IMR-90 (cell line): Measurements from ENCODE around the gene TMEM131L.

ENCODE experiments used
- BHLHE40 ChIP-seq: fragments of 150-350 bp; IDR thresholded peaks from 2 replicates; pipeline ENCODE4 v1.6.1; 2016; ENCODE audit warnings: mild to moderate bottlenecking, low read depth, low read length
- CEBPB ChIP-seq: IDR thresholded peaks from 2 replicates; pipeline ENCODE4 v1.6.1; 2012; ENCODE audit warnings: low read depth, low read length, improper control_type of control experiment
- CHD1 ChIP-seq: IDR thresholded peaks from 2 replicates; pipeline ENCODE4 v1.6.1; 2012; ENCODE audit warnings: low read depth, low read length, improper control_type of control experiment
- CTCF ChIP-seq: conservative IDR thresholded peaks from 2 replicates; pipeline ENCODE4 v1.5.1; 2012; ENCODE audit warnings: mild to moderate bottlenecking, low read depth, low read length, improper control_type of control experiment
- FOS ChIP-seq: fragments of 150-350 bp; IDR thresholded peaks from 2 replicates; pipeline ENCODE4 v1.6.1; 2016; ENCODE audit warnings: low read depth, low read length
- MAFK ChIP-seq: IDR thresholded peaks from 2 replicates; pipeline ENCODE4 v1.6.1; 2012; ENCODE audit warnings: low read depth, low read length, improper control_type of control experiment
- MAZ ChIP-seq: IDR thresholded peaks from 2 replicates; pipeline ENCODE4 v1.6.1; 2012; ENCODE audit warnings: low read depth, mild to moderate bottlenecking, low read length, improper control_type of control experiment, moderate library complexity, borderline replicate concordance
- POLR2A ChIP-seq: IDR thresholded peaks from 2 replicates; pipeline ENCODE4 v1.6.1; 2012; ENCODE audit warnings: mild to moderate bottlenecking, low read depth, low read length
- RAD21 ChIP-seq: IDR thresholded peaks from 2 replicates; pipeline ENCODE4 v1.6.1; 2012; ENCODE audit warnings: low read length, improper control_type of control experiment
- RCOR1 ChIP-seq: IDR thresholded peaks from 2 replicates; pipeline ENCODE4 v1.6.1; 2012; ENCODE audit warnings: mild to moderate bottlenecking, low read length, improper control_type of control experiment; ENCODE audit not compliant: insufficient replicate concordance
- RFX5 ChIP-seq: IDR thresholded peaks from 2 replicates; pipeline ENCODE4 v1.8.0; 2012; ENCODE audit warnings: low read depth, mild to moderate bottlenecking, low read length, moderate library complexity
- SMC3 ChIP-seq: fragments of 150-350 bp; IDR thresholded peaks from 2 replicates; pipeline ENCODE4 v1.6.1; 2016; ENCODE audit warnings: low read depth, mild to moderate bottlenecking, antibody characterized with exemption, low read length, moderate library complexity
- USF2 ChIP-seq: fragments of 150-350 bp; IDR thresholded peaks from 2 replicates; pipeline ENCODE4 v1.6.1; 2017; ENCODE audit warnings: mild to moderate bottlenecking, antibody characterized with exemption, low read length, low read depth
- TF ChIP-seq, protein P1 (sequence below): fragments of 150-350 bp; IDR thresholded peaks from 2 replicates; pipeline ENCODE4 v1.6.1; 2016; ENCODE audit warnings: low read depth, mild to moderate bottlenecking, low read length, moderate library complexity, borderline replicate concordance

DNA sequence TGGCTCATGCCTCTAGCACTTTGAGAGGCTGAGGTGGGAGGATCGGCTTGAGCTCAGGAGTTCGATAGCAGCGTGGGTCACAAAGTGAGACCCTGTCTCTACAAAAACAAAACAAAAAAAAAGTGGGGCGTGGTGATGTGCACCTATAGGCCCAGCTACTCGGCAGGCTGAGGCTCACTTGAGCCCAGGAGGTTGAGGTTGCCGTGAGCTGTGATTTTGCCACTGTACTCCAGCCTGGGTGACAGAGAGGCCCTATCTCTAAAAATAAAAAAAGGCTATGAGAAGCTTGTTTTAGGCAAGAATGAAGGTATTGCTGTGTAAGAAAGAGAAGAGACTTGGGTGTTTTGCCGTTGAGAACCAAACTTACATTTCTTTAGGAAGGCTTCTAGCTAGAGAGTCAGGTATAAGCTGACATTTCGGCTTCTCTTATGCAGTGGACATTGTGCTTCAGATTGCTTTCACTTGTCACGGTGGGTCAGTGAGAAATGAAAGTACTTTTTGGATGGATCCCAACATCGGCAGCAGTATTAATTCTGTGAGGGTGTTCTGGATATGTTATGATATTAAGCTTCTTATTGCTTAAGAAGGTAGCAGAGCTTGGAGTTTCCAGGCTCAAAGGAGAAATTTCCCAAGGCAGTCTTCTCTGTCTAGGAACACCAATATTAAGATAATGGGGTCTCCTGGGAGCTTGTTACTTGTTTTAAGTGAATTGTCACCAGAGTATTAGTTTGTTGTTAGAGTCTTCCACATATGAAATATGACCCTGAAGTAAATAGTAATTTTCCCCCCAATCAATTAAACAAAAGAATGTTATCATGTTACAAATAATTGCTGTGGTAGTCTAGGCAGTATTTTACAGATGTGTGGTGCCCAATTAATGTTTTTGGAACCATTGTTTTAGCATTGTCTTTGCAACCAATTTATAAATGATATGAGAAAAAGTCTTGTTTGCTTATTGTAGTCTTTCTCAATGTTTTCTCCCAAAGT, 17.6 kb downstream of the TMEM131L start:
- TF ChIP-seq SMC3: no peak
- no peak for TF ChIP-seq CTCF
- no peak for TF ChIP-seq RFX5
- no peak for TF ChIP-seq POLR2A
- TF ChIP-seq, protein P1, sequence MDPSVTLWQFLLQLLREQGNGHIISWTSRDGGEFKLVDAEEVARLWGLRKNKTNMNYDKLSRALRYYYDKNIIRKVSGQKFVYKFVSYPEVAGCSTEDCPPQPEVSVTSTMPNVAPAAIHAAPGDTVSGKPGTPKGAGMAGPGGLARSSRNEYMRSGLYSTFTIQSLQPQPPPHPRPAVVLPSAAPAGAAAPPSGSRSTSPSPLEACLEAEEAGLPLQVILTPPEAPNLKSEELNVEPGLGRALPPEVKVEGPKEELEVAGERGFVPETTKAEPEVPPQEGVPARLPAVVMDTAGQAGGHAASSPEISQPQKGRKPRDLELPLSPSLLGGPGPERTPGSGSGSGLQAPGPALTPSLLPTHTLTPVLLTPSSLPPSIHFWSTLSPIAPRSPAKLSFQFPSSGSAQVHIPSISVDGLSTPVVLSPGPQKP: no peak
- no peak for TF ChIP-seq USF2
- TF ChIP-seq RAD21: no peak
- no peak for TF ChIP-seq CEBPB
- TF ChIP-seq RCOR1: no peak
- no peak for TF ChIP-seq BHLHE40
- no peak for TF ChIP-seq MAZ
- TF ChIP-seq MAFK: no peak
- TF ChIP-seq CHD1: no peak
- no peak for TF ChIP-seq FOS
